Transverse colon (tissue), 4 donors: ENCODE results near the gene OFD1.

ENCODE experiments used
- EP300 ChIP-seq: sonication (generic); formaldehyde crosslinking; IDR thresholded peaks from one replicate; pipeline ENCODE4 v1.6.1; 2017; ENCODE audit warnings: antibody characterized with exemption, low read depth
- POLR2A ChIP-seq: fragments of 450-650 bp; IDR thresholded peaks from one replicate; pipeline ENCODE4 v1.6.1; 2016; ENCODE audit warnings: antibody characterized with exemption, mild to moderate bottlenecking, moderate library complexity
- POLR2AphosphoS5 ChIP-seq, 3 donors: sonication (generic); formaldehyde crosslinking; IDR thresholded peaks; one replicate each; pipeline ENCODE4 v1.6.1; 2016; ENCODE audit warnings: antibody characterized with exemption in 3 of 3
- TF ChIP-seq, protein P1 (sequence below), 5 experiments: fragments of 200-600 bp in 3 of 5; fragments of 450-650 bp in 2 of 5; sonication (generic) in 3 of 5; IDR thresholded peaks; 1 replicate in 2 of 5; 2 replicates in 3 of 5; pipeline ENCODE4 v1.5.1; 2016 to 2017; ENCODE audit warnings: antibody characterized with exemption in 5 of 5, inconsistent platforms in 3 of 5, mild to moderate bottlenecking in 2 of 5, moderate library complexity in 1 of 5

DNA sequence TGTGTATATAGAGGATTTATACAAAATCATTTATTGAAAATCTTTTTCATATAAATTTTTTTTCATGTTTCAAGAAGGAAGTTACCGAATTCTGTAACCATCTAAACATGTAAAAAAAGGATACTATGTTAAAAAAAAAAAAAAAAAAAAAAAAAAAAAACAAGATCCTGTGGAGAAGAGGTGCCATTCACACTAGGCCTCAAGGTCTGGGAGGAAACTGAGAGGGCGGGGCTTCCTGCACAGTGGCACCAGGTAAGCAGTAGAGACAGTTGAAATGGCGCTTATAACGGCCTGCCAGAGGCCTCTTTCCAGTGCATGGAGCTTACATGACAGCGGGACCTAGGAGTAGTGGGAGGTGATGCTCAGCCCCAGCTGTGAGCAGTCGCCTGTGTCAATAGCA, 17.6 kb upstream of the OFD1 start:
- TF ChIP-seq, protein P1, sequence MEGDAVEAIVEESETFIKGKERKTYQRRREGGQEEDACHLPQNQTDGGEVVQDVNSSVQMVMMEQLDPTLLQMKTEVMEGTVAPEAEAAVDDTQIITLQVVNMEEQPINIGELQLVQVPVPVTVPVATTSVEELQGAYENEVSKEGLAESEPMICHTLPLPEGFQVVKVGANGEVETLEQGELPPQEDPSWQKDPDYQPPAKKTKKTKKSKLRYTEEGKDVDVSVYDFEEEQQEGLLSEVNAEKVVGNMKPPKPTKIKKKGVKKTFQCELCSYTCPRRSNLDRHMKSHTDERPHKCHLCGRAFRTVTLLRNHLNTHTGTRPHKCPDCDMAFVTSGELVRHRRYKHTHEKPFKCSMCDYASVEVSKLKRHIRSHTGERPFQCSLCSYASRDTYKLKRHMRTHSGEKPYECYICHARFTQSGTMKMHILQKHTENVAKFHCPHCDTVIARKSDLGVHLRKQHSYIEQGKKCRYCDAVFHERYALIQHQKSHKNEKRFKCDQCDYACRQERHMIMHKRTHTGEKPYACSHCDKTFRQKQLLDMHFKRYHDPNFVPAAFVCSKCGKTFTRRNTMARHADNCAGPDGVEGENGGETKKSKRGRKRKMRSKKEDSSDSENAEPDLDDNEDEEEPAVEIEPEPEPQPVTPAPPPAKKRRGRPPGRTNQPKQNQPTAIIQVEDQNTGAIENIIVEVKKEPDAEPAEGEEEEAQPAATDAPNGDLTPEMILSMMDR (IDR thresholded peaks at IDR 0.05) = no peak
- TF ChIP-seq POLR2A = no peak
- no peak for TF ChIP-seq EP300
- no peak for TF ChIP-seq POLR2AphosphoS5 (IDR thresholded peaks at IDR 0.05)
